GM12892 (cell line): ENCODE results near the gene MRNIP.
A peak's percentile ranks its signal among the peaks of the same experiment; 100 is the strongest.

Source experiments
- DNase-seq: peaks from one replicate; pipeline ENCODE4 v3.0.0; 2011; ENCODE audit not compliant: insufficient read length
- FAIRE-seq: peaks from 2 replicates; lab custom pipeline; 2011; peaks lifted over from hg19 to GRCh38; lab: Jason Lieb, UNC
- POLR2A ChIP-seq: IDR thresholded peaks from 2 replicates; pipeline ENCODE4 v1.6.1; 2011; ENCODE audit warnings: low read depth, low read length, control low read depth
- POLR2AphosphoS5 ChIP-seq: IDR thresholded peaks from 2 replicates; pipeline ENCODE4 v1.6.1; 2011; ENCODE audit warnings: low read depth, low read length, control low read depth
- TAF1 ChIP-seq: IDR thresholded peaks from 2 replicates; pipeline ENCODE4 v1.6.1; 2011; ENCODE audit warnings: low read depth, mild to moderate bottlenecking, control low read depth, low read length, borderline replicate concordance

MRNIP gene

GRCh38 chr5:179801304-179802206 is 57.1 kb downstream of the MRNIP start:
- FAIRE-seq (peak; percentile 70), DNase-seq (peak; percentile 82)
- TF ChIP-seq POLR2A (no peak), POLR2AphosphoS5 (no peak), TAF1 (no peak)

GRCh38 chr5:179800696-179801201 is 57.9 kb downstream of the MRNIP start:
- FAIRE-seq (no peak), DNase-seq (no peak)
- TF ChIP-seq TAF1 (no peak), POLR2A (no peak), POLR2AphosphoS5 (no peak)

GRCh38 chr5:179800071-179800695 is 58.4 kb downstream of the MRNIP start:
- FAIRE-seq (no peak), DNase-seq (no peak)
- no peak for TF ChIP-seq POLR2A
- no peak for TF ChIP-seq TAF1
- TF ChIP-seq POLR2AphosphoS5: no peak

- FAIRE-seq: no peak
- TF ChIP-seq POLR2AphosphoS5: no peak
- TF ChIP-seq TAF1: no peak
- TF ChIP-seq POLR2A: no peak
Observed at GRCh38 chr5:179799644-179799973, 59.0 kb downstream of the MRNIP start.

GRCh38 chr5:179798771-179799643 is 59.6 kb downstream of the MRNIP start:
- TF ChIP-seq POLR2A (no peak), POLR2AphosphoS5 (no peak), TAF1 (no peak)
- no peak for DNase-seq
- FAIRE-seq: no peak

More at GRCh38 chr5:179799644-179799973, 59.0 kb downstream of the MRNIP start:
- DNase-seq: no peak

GRCh38 chr5:179798144-179798770 is 60.4 kb downstream of the MRNIP start:
- DNase-seq (no peak), FAIRE-seq (no peak)
- TF ChIP-seq POLR2A (no peak), TAF1 (no peak), POLR2AphosphoS5 (no peak)

GRCh38 chr5:179797741-179798140 is 60.9 kb downstream of the MRNIP start:
- FAIRE-seq: no peak
- TF ChIP-seq POLR2A: no peak
- no peak for TF ChIP-seq POLR2AphosphoS5
- TF ChIP-seq TAF1: no peak

DNA sequence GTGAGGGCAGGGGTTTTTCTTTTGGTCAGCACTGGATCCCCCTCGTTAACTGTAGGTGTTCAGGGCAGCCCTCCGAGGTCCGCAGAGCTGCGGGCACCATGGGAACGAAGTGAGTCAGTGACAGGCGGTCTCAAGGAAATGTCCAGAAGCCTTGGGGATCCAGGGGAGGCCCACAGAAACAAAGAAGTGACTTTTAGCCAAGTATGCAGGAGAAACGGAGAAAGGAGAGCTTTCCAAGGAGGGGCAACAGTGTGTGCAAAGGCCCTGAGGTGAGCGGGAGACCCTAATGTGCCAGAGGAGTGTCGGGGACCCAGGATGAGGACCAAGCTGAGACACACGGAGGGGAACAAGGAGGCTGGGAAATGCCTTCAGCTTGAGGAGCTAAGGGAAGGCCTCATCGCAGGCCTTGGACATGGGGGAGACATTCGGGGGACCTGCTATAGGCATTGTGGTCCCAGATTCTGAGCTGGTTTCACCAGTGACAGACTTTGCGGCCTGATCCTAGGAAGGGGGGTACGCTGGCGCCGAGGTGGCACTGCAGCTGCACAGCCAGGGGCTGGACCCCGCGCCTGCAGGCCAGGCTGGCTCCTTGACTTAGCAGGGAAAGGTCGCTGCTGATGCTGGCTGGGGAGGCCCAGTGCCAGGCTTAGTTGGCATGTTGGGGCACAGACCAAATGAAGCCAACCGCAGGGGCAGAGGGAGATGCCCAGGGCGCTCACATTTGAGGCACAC is 61.6 kb downstream of the MRNIP start:
- no peak for DNase-seq
- TF ChIP-seq POLR2A (no peak), POLR2AphosphoS5 (no peak), TAF1 (no peak)
- FAIRE-seq: no peak

More at GRCh38 chr5:179797741-179798140, 60.9 kb downstream of the MRNIP start:
- DNase-seq: no peak

GRCh38 chr5:179795863-179796833 is 62.5 kb downstream of the MRNIP start:
- DNase-seq: peak; percentile 88
- TF ChIP-seq POLR2A (peak; percentile 74), TAF1 (no peak)
- FAIRE-seq: peak; percentile 97

DNA sequence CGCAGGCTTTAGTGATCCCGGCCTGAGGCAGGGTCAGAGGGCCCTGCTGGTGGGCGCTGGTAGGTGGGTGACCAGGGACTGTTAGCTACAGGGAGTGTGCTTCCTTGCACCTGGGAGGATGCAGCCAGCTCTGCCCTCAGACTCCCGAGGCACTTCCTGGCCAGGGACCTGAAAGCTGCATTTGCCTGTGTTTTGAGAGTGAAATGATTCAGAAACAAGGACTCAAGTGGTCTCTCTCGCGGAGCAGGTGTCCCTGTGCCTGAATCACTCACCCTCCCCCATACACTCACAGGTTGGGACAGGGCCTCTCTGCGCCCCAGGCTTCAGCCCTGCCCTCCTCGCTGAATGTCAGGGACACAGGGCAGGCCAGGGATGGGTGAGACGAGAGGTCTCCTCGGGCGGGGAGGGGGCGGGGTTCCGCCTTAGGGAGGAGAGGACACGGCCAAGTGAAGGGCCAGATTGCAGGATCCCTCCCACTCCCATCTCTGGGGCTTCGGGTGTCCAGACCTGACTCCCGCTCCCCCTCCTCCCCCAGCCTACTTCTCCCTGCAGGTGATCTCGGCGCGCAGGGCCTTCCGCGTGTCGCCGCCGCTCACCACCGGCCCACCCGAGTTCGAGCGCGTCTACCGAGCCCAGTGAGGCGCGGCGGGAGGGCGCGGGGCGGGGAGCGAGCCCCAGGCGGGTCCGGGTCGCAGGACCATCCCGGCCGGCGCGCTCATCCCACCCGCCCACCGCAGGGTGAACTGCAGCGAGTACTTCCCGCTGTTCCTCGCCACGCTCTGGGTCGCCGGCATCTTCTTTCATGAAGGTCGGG is 63.4 kb downstream of the MRNIP start:
- TF ChIP-seq POLR2AphosphoS5: no peak
- no peak for TF ChIP-seq POLR2A
- no peak for TF ChIP-seq TAF1
- FAIRE-seq (peak; percentile 92), DNase-seq (no peak)
